HG02938 (cell line): Measurements from ENCODE around the gene KEAP1.
A peak's percentile ranks its signal among the peaks of the same experiment; 100 is the strongest.
"Not testable (repeated sequence)": the region's sequence is repeated elsewhere in the genome, so short reads cannot be mapped to it uniquely, and the experiment has no call there.

ENCODE experiments used
- ATAC-seq: cut with Tn5 transposase; IDR thresholded peaks from one replicate; pipeline ENCODE4 v1.9.1; 2021; ENCODE audit warnings: mild to moderate bottlenecking, moderate library complexity; ENCODE audit not compliant: unreplicated experiment

The KEAP1 gene

DNA sequence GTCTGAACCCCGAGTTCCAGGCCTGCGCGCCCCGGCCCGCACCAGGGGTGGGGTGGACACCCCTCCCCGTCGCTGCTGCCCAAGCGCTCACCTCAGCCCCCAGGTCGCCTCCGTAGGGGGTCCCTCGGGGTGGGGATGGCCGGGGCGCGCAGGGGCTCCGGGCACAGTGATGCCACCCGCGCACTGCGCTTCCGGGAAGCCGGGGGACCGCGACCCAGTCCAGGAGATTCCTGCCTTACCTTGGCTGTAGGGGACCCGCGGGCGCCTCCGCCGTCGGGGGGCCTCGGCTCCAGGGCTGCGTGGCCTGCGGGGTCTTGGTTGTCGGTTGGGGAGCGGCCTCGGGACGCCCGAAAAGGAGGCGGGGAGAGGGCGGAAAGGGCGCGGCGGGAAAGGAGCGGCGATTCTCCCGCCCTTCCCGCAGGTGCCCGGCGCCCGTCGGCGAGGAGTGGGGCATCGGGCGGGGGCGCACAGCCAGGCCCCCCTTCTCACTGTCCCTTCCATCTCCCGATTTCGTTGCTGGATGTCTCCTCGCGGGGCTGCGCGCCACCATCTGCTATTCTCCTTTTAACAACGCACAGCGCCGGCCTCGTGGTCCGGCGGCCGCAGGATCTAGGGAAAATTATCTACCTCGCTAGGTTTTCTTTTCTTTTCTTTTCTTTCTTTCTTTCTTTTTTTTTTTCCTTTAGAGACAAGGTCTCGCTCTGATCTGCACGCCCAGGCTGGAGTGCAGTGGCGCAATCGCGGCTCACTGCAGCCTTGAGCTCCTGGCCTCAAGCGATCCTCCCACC, at the start of gene KEAP1:
Gene KEAP1, minus strand, starts transcription at position 355 of the 788 bp plus-strand sequence. CDS start 3,323 bp downstream, outside the sequence.
- peak; percentile 20 for ATAC-seq

DNA sequence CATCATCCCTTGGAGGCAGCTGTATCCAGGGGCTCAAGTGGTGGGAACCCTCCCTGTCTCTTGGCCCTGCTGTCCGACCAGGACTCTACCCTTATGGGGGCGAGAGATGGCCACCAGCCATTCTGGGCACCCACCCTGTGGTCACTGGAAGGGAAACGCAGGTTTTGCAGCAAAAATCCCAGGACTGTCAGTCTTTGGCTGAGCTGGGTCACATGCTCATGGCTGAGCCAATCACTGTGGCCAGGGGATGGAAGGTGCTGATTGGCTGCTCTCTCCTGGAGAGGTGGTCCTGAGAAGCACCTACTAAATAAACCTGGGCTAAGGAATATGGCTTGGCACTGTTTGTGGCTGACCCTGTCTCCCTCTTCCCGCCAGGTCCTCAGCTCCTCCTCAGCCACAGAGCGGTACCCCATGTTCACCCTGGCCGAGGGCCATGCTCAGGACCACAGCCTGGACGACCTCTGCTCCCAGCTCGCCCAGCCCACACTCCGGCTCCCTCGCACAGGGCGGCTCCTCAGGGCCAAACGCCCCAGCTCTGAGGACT, 49.4 kb upstream of the KEAP1 start:
- no peak for ATAC-seq

DNA sequence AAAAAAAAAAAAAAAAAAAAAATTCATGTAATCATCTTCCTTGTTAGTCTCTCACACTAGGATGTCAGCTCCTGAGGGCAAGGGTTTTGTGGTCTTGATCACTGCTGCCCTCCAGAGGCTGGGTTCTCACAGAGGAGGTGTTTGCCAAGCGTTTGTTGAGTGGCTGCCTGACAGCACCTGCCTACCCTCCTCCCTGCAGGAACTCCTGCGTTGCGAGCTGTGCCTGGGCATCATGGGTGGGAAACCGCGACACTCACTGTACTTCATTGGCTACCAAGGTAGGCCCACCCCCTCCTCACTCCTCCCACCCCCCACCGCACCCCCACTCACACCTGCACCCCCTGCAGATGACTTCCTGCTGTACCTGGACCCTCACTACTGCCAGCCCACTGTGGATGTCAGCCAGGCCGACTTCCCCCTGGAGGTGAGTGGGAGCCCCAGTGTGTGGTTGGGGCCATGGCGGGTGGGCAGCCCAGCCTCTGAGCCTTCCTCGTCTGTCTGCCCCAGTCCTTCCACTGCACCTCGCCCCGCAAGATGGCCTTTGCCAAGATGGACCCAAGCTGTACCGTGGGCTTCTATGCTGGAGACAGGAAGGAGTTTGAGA, 48.6 kb upstream of the KEAP1 start:
- ATAC-seq: no peak

DNA sequence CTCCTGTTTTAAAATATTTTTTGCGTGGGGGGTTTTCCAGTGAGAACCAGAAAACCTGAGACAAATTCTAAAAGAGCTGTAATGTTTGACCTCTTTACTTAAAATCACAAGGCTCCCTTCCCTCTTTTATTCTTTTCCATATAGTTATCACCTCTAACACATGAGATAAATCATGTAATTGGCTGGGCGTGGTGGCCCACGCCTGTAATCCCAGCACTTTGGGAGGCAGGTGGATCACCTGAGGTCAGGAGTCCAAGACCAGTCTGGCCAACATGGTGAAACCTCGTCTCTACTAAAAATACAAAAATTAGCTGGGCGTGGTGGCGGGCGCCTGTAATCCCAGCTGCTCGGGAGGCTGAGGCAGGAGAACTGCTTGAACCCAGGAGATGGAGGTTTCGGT, 47.9 kb upstream of the KEAP1 start:
- not testable (repeated sequence) for ATAC-seq

DNA sequence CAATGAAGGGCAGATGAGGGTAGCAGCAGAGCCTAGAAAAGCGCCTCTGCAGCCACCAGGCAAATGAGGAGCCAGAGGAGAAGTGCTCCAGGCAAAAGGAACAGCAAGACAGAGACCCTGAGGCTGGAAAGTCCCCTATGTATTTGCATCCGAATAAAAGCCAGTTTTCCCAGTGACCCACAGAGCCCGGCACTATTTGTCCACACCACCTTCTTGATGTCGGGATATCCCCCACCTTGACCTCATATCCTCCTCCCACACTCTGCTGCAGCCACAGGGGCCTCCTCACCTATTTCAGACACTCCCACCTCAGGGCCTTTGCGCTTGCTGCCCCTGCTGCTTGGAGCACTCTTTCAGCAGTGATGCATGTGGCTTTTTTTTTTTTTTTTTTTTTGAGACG, 47.2 kb upstream of the KEAP1 start:
- ATAC-seq: no peak

DNA sequence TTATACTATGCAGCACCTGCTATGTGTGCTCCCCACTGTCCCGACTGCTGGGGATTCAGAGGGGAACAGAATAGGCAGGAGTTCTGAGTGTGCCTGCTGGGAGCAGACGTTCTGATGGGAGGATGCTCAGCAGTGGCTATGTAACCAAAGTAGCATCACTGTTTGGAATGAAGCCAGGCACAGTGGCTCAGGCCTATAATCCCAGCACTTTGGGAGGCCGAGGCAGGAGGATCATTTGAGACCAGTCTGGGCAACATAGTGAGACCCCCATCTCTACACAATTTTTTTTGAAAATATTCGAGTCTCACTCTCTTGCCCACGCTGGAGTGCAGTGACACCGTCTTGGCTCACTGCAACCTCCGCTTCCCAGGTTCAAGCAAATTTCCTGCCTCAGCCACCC, 46.6 kb upstream of the KEAP1 start:
- no peak for ATAC-seq

DNA sequence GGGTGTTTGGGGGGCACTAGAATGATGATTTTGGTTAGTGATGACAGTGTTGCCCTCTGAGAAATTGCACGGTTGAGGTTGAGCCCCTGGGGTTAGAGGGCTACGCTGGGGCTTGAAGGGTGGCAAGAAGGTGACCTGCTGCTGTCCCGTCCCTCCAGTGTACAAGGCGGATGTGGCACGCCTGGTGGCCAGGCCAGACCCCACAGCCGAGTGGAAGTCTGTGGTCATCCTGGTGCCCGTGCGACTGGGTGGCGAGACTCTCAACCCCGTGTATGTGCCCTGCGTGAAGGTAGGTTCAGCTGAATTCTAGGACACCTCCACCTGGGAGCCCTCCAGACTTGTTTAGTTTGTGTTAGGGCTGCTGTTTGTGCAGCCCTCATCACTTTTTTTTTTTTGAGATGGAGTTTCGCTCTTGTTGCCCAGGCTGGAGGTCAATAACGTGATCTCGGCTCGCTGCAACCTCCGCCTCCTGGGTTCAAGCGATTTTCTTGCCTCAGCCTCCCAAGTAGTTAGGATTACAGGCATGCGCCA, 45.7 kb upstream of the KEAP1 start:
- no peak for ATAC-seq

DNA sequence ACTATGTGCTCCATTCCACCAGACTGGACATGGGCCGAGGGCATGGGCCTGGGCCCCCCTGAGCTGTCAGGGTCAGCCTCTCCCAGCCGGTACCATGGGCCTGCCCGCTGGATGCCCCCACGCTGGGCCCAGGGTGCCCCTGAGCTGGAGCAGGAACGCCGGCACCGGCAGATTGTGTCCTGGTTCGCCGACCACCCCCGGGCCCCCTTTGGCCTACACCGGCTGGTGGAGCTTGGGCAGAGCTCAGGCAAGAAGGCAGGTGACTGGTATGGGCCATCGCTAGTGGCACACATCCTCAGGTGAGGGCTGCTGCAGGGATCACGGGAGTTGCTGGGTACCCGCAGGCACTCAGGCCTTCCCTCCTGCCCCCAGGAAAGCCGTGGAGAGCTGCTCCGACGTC, 43.7 kb upstream of the KEAP1 start:
- no peak for ATAC-seq

DNA sequence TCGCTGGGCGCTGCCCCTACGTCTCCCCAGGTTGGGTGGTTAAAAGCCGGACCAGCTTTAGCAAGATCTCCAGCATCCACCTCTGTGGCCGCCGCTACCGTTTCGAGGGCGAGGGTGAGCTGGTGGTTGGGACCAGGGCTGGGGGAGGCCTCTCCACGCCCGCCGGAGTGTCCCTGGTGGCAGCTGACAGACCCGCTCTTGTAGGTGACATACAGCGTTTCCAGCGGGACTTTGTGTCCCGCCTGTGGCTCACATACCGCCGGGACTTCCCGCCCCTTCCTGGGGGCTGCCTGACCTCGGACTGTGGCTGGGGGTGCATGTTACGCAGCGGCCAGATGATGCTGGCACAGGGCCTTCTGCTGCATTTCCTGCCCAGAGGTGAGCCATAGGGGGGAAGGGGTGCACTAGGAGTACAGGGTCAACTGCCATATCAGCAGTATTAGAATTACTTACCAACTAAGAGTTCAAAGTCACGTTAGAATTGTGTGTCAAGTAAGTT, 41.6 kb upstream of the KEAP1 start:
- no peak for ATAC-seq

DNA sequence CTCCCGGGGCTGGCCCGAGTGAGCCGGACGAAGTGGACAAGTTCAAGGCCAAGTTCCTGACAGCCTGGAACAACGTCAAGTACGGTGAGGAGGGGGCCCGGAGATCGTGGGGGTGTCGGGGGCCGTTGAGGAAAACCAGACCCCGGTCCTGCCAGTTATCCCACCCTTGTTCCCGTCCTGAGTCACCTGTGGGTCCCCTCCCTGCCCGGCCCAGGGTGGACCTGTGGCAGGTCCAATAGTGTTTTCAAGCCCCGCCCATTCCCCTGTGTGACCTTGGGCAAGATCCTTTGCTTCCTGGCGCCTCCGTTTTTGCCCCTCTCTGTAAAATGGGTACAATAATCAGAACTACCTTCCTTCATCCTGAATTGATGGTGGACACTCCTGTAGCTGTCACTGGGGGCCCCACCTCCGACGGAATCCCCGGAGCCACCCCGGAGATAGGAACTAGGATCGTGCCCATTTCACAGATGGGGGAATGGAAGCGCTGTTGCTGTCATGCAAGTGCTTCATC, 41.1 kb upstream of the KEAP1 start:
- no peak for ATAC-seq

DNA sequence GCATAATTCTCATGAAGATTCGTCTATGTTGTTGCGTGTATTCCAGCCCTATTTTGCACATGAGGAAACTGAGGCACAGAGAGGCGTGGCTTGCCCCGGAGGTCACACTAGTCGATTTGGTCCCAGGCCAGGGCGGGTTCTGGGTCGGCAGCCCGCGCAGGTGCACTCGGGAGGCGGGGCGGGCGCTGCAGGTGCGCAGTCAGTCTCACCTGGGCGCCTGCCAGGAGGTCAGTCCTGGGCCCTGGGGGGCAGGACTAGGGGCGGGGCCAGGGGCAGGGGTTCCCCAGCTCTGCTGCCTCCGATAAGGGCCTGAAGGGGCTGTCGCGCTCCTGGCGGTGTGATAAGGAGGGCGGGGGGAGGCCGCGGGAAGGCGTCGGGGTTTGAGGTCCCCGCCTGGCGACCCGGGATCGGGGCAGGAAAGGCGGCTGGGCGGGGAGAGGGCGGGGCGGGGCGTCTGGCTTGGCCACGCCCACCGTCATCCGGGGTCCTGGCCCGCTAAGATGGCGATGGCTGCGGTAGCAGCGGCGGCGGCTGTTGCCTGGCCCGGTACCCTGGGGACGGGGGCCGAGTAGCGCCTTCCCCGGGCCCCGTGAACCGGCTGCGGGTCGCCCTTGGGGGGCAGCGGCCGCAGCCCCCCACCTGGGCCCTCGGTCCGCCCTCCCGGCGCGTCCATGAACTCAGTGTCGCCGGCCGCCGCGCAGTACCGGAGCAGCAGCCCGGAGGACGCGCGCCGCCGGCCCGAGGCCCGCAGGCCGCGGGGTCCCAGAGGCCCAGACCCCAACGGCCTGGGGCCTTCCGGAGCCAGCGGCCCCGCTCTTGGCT, 40.5 kb upstream of the KEAP1 start, which contains the start of gene ATG4D:
Gene ATG4D, plus strand, starts transcription at position 485 of the 822 bp plus-strand sequence. Its CDS starts 187 bp downstream, at position 672.
- peak; percentile 66 for ATAC-seq

DNA sequence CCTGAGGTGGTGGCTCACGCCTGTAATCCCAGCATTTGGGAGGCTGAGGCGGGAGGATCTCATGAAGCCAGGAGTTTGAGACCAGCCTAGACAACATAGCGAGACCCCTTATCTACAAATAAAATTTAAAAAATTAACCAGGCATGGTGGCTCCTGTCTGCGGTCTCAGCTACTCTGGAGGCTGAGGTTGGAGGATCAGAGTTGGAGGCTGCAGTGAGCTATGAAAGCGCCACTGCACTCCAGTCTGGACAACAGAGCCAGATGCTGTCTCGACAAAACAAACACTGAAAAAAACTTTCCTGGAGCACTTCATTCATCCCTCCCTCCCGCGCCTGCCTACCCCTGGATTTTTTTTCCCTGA, 39.9 kb upstream of the KEAP1 start:
- no peak for ATAC-seq

DNA sequence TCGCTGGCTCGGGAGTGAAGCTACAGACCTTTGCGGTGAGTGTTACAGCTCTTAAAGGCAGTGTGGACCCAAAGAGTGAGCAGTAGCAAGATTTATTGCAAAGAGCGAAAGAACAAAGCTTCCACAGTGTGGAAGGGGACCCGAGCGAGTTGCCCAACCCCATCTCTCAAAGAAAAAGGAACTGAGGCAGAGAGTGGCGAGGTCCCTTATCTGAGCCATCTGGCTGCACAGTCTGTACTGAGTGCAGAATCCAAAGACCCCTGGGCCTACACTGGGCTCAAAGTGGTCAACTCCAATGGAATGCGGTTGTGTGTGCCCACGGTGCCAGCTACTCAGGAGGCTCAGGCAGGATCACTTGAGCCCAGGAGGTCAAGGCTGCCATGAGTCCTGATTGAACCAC, 35.9 kb upstream of the KEAP1 start:
- not testable (repeated sequence) for ATAC-seq

DNA sequence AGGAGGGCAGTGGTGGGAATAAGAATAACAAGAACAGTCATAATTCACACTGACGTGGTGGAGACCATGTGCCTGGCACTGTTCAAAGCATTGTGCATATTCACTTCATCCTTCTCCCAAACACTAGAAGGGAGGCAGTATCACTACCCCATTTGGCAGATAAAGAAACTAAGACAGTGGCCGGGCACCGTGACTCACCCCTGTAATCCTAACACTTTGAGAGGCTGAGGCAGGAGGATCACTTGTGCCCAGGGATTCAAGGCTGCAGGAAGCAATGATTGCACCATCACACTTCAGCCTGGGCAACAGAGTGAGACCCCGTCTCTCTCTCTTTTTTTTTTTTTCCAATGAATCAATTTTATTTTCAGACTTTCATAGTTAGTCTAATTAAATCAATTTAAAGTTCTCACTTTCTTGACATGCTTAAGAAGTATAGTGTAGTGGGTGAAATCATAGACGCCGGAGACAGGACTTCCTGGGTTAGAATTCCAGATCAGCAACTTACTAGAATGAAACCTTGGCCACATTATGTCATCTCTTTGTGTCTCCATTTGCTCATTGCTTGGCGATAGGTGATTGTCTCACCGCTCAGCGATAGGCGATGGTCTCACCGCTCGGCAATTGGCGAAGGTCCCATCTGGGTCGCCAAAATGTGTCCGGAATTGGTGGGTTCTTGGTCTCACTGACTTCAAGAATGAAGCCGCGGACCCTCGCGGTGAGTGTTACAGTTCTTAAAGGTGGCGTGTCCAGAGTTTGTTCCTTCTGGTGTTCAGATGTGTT, 35.2 kb upstream of the KEAP1 start:
- no peak for ATAC-seq

DNA sequence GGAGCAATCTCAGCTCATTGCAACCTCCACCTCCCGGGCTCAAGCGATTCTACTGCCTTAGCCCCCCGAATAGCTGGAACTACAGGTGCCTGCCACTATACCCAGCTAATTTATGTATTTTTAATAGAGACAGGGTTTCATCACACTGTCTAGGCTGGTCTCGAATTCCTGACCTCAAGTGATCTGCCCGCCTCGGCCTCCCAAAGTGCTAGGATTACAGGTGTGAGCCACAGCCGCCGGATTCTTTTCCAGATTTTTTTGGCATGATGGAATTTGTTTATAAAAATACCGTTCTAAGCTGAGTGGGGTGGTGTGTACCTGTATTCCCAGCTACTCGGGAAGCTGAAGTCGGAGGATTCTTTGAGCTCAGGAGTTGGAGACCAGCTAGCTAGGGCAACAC, 34.5 kb upstream of the KEAP1 start:
- ATAC-seq: no peak

DNA sequence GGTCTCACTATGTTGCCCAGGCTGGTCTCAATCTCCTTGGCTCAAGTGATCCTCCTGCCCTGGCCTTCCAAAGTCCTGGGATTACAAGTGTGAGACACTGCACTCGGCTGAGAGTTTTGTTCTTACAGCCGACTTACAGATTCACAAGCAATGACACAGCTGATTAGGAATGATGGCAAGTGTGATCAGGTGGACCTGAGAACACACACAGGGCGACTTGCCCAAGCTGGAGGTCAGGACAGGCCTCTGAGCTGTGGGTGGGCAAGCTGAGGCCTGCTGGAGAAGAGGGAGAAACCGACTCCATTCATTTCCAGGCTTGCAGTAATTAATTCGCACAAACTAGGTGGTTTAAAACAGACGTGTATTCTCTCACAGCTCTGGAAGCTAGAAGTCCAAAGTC, 32.5 kb upstream of the KEAP1 start:
- no peak for ATAC-seq

DNA sequence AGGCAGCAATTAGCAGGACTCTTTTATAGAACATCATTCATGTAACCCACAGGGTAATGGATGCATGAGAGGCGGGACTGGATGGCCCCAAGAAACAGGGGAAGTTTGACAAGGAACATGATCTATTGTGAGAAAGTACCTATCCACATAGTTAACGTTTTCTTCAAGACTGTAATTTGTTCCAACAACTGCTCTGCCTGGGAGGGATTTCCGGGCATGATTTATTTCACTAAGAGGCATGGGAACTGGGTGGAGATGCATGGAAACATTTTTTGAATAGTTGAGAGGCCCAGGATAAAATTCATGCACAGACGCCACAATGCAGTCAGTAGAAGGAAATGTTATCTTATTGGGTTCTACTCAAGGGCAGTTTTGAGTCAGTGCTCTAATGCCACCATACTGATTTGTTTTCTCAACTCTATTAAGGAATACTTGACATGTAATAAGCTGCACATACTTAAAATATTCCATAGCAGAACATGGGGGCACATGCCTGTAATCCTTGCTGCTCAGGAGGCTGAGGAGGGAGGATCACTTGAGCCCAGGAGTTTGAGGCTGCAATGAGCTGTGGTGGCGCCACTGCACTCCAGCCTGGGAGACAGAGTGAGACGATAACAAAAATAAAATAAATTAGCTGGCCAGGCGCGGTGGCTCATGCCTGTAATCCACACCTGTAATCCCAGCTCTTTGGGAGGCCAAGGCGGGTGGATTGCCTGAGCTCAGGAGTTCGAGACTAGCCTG, 30.7 kb upstream of the KEAP1 start:
- no peak for ATAC-seq

DNA sequence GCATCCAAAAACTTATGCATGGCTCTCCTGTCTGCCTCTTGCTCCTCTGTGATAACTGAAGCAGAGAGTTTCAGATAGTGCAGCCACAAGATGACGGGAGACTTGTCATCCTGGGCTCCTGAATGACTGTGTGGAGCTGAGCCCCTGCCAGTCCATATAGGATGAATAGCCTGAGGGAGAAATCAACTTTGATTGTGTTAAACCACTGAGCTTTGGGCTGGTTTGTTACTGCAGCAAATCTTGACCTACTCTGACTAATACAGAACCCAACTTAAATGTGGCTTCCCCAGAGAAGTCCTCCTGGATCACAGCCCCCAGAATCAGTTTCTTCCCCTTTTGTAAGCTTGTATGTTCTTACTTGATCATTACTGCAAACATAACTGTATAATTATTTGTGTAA, 29.3 kb upstream of the KEAP1 start:
- no peak for ATAC-seq

DNA sequence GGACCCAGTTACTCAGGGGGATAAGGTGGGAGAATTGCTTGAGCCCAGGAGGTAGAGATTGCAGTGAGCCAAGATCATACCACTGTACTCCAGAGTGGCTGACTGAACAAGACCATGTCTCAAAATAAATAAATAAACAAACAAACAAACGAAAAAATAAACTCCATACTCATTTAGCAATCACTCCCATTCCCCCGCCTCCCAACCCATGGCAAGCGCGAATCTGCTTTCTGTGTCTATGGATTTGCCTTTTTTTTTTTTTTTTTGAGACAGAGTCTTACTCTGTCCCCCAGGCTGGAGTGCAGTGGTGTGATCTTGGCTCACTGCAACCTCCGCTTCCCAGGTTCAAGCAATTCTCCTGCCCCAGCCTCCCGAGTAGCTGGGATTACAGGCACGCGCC, 23.7 kb upstream of the KEAP1 start:
- not testable (repeated sequence) for ATAC-seq
